Stimulated activated CD4-positive, alpha-beta T cell treated with anti-CD3 and anti-CD28 coated beads, TNF-alpha, amount 100 ng/mL, for 48 hours (primary cell): ENCODE measurements around the gene KRT25.
A peak's percentile ranks its signal among the peaks of the same experiment; 100 is the strongest.

Experiments
- DNase-seq, 3 donors: peaks; one replicate each; pipeline ENCODE4 v3.0.0-alpha.2; 2020; ENCODE audit warnings: low read depth in 3 of 3

Gene KRT25

GRCh38 chr17:40755231-40755630 is at the start of gene KRT25:
TSS of gene KRT25 (minus strand) at chr17:40755331. CDS start at chr17:40755271, 60 bp downstream.
- DNase-seq, result no peak

- peak; percentile 50 to 70 (median 65) for DNase-seq
Measured at GRCh38 chr17:40803617-40804082, 48.5 kb upstream of the KRT25 start.

DNA sequence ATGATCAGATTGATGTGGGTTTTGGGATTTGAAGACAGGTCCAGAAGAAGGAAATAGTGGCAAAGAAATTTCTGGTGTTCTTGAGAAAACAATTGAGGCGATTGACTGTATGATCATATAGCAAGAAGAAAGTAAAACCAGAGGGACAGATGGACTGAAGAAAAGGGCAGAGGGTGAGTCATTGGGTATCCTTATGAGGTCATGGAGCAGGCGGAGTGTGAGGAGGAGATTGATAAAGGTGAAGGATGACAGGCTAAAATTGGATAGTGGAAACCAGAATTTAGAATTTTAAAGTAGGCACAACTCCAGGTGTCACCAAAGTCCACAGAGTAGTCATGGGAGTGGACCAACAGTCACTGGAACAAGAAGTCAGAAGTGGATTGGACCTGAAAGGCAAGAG is 46.0 kb upstream of the KRT25 start:
- DNase-seq, result no peak

- DNase-seq, result no peak
Measured at GRCh38 chr17:40800381-40800780, 45.2 kb upstream of the KRT25 start.

- DNase-seq, result no peak
Measured at GRCh38 chr17:40799859-40800258, 44.7 kb upstream of the KRT25 start, which contains the start of gene KRT28. TSS of gene KRT28 (minus strand) at chr17:40799959. CDS start at chr17:40799893, 66 bp downstream.

- no peak for DNase-seq
Measured at GRCh38 chr17:40796846-40797245, 41.7 kb upstream of the KRT25 start.

DNA sequence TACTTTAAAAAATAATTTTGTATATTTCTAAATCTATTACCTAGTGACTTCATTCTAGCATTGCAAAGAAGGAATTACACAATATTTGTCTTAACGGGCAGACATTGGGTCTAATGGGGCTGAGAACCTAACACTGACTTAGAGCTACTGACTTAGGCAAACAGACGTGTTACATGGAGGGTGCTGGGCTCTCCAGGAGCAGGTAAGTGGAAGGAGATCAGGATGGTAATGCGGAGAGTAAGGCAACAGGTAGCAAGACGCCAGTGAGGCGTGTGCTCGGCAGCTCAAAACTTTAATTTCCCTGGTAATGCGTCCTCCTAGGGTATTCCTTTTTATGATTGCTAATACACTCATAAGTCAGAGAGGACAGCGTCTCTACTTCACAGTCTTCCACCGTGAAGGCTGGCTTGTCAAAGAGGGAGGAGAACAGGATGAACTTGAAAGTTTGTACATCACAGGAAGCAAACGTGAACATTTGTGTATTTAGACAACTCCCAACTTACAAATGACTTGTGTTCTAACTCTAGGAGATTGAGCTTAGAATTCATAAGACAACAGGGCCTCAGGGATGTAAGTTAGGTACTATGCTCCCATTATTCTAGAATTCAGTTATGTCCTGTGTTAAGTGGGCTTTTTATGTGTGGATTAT is 40.0 kb upstream of the KRT25 start:
- no peak for DNase-seq

- no peak for DNase-seq
Measured at GRCh38 chr17:40794466-40794865, 39.3 kb upstream of the KRT25 start.

GRCh38 chr17:40793832-40794231 is 38.7 kb upstream of the KRT25 start:
- no peak for DNase-seq

- no peak for DNase-seq
Measured at GRCh38 chr17:40791787-40792436, 36.8 kb upstream of the KRT25 start.

GRCh38 chr17:40791111-40791510 is 36.0 kb upstream of the KRT25 start:
- DNase-seq, result no peak

DNA sequence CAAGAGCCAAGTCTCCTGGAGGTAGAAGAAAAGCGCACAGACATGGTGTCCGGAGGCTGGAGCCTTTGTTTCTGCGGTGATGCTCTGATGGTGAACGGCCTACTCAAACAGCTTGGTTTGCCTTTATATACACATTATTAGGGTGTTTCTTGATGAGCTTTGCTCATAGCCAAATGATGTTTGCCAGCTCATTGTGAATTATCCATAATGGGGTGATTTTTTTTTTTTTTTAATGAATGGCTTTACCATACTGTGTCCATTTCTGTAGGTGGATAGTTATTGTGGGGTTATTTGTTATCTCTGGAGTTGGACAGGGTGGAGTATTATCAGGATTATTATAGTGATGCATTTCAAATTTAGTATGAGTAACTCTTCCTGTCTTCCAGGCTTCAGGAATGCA is 27.3 kb upstream of the KRT25 start, which contains the start of gene KRT27:
KRT27 (minus strand) TSS at position 101 of the 400 bp plus-strand sequence; CDS start at position 44, 57 bp downstream.
- DNase-seq, result no peak

- DNase-seq, result peak in 1 of 3 donors; percentile 3
Measured at GRCh38 chr17:40779181-40779909, 24.2 kb upstream of the KRT25 start.

- no peak for DNase-seq
Measured at GRCh38 chr17:40778461-40778860, 23.3 kb upstream of the KRT25 start.

DNA sequence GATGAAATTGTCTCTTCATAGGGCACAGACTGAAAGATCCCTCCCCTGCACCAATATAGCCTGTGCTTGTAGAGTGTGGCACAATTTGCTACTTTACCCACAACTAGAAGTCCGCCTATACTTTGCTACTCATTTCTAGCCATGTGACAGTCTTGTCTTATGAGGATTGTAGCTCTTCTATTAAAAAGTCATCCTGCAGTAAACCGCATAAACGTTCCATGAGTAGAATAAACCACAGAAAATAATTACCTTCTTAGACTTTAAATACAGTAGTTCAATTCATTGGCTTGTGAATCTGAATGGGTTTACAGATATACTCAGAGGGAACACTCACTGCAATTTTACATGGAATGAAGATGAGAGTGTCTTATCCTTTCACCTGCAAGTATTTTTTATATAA is 22.8 kb upstream of the KRT25 start:
- DNase-seq, result no peak

DNA sequence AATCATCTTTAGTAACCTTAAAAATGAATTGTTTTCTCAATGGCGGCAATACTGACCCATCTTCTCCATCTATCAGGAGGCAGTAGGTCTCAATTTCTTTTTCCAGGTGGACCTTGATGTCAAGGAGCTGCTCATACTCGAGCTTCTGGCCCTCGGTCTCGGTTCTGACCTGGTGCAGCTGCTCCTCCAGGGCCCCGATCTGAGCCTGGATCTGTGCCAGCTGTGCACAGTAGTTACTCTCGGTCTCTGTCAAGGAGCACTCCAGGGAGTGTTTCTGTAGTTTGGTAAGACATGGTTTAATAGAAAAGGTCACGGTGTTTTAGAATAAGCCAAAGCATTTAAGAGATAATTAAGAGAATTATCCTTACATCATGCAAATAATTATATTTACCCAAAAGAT is 22.3 kb upstream of the KRT25 start:
- DNase-seq, result no peak

GRCh38 chr17:40775945-40776344 is 20.8 kb upstream of the KRT25 start:
- DNase-seq, result no peak

- DNase-seq, result no peak
Measured at GRCh38 chr17:40772101-40772500, 17.0 kb upstream of the KRT25 start, which contains the start of gene KRT26. TSS of gene KRT26 (minus strand) at chr17:40772201. CDS start at chr17:40772113, 88 bp downstream.

DNA sequence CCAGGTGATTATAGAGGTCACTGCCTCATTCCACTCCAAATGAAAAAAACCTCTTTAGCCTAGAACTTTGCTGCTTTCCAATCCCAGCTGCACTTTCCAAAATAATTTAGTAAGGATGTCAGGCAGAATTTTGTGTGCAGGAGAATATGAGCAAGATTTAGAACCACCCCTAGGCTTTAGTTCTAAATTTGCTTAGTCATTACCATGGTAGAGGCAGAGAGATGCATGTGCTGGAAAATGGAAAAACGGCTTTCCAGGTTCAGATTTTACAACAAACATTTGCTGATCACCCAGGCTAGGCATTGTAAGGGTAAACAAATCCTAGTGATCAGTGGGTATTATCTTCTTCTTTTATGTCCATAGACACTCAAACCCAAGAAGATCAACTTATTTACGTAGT is 10.5 kb upstream of the KRT25 start:
- DNase-seq, result no peak

DNA sequence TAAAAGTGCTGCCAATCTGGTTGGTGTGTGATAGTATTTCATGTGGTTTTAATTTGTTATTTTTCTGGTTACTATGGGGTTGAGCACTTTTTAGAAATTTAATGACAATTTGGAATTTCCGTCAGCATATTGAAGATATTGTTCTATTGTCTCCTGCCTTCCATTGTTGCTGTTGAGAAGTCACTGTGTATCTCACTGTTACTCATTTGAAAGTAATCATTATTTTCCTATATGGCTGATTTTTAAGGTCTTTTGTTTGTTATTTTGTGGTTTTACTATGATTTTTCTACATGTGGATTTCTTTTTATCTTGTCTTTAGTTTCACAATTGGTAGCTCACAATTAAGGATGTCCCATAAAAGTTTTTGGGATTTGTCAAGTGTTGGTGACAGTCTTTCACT is 8.6 kb upstream of the KRT25 start:
- no peak for DNase-seq

DNA sequence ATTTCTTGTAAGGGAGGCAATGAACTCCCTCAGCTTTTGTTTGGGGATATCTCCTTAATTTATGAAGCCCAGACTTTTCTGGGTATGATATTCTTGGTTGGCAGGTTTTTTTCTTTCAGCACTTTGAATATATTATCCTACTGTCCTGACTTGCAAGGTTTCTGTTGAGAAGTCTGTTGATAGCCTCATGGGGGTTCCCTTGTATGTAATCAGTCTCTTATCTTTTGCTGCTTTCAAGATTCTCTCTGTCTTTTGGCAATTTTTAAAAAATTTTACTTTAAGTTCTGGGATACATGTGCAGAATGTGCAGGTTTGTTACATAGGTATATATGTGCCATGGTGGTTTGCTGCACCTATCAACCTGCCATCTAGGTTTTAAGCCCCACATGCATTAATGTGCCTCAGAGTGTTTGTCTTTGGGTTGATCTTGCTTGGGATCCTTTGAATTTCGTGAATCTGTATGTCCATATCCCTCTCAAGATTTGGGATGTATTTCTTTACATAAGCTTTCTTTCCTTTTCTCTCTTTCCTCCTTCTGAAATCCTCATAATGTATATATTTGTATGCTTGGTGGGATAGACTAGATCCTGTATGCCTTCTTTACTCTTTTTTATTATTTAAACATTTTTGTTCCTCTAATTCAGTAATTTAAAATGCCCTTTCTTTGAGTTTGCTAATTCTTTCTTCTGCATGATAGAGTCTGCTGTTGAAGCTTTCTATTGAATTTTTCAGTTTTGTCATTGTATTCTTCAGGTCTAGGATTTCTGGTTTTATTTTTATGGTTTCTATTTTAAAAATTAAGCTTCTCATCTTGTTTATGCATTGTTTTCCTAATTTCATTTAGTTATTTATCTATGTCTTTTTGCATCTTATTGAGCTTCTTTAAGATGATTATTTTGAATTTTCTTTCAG is 5.2 kb upstream of the KRT25 start:
- DNase-seq, result no peak
